GM12878 (cell line): ENCODE results near the gene ADARB1. TPM values are rescaled to one million over a fixed set of nuclear protein-coding genes. Genes with fewer than 3 reads are reported as not detected.

Experiments used
- ATAC-seq: fragments of 200-7000 bp; cut with Tn5 transposase; 3 replicates; pipeline ENCODE4 v1.9.1; 2020; ENCODE audit warnings: mild to moderate bottlenecking, moderate library complexity
- BruUV-seq: library from RNA; stranded (reverse); fragments of 400-500 nt; replicated peaks from 2 replicates; lab custom pipeline; 2021; lab: Mats Ljungman, UMichigan
- CTCF ChIA-PET: fragments of 300-600 bp; sonication (Branson Sonifier 250); formaldehyde crosslinking; extraction: SDS; loops from one replicate; lab custom pipeline; 2021; ENCODE audit warnings: inconsistent platforms; lab: Yijun Ruan, JAX
- POLR2A ChIA-PET: fragments of 350-600 bp; formaldehyde crosslinking; extraction: SDS; loops from one replicate; lab custom pipeline; 2021; ENCODE audit warnings: inconsistent platforms; lab: Charles Lee
- RAD21 ChIA-PET: fragments of 300-600 bp; sonication (Branson Sonifier 250); formaldehyde crosslinking; loops from one replicate; lab custom pipeline; 2023; ENCODE audit warnings: antibody characterized with exemption; ENCODE audit not compliant: unreplicated experiment; lab: Charles Lee
- SMC1A ChIA-PET: fragments of 300-600 bp; sonication (Branson Sonifier 250); formaldehyde crosslinking; loops from one replicate; lab custom pipeline; 2023; ENCODE audit not compliant: unreplicated experiment, uncharacterized antibody; lab: Charles Lee
- DNase-seq: peaks from one replicate; pipeline ENCODE4 v3.0.0-alpha.2; 2011; ENCODE audit warnings: low read depth, low spot score
- FAIRE-seq: peaks from 3 replicates; lab custom pipeline; 2011; peaks lifted over from hg19 to GRCh38; lab: Jason Lieb, UNC
- H2AFZ ChIP-seq: 2 replicates; pipeline ENCODE4 v1.6.0; 2011; ENCODE audit warnings: low read depth, low read length, control low read depth; ENCODE audit not compliant: control insufficient read depth
- H3K27ac ChIP-seq: 2 replicates; pipeline ENCODE4 v1.5.1; 2011; ENCODE audit warnings: control low read depth; ENCODE audit not compliant: control insufficient read depth, insufficient read depth
- H3K27me3 ChIP-seq, 2 experiments: replicated peaks in 1 of 2; 2 replicates each; pipeline versions ENCODE4 v1.6.0 to v1.6.1; 2011; ENCODE audit warnings: low read length in 1 of 2; ENCODE audit not compliant: control insufficient read depth in 2 of 2, insufficient read depth in 2 of 2
- H3K36me3 ChIP-seq, 2 experiments: 2 replicates each; pipeline ENCODE4 v1.5.1; 2011; ENCODE audit warnings: low read length in 1 of 2; ENCODE audit not compliant: control insufficient read depth in 2 of 2, insufficient read depth in 2 of 2
- H3K4me1 ChIP-seq: 2 replicates; pipeline ENCODE4 v1.6.1; 2011; ENCODE audit warnings: mild to moderate bottlenecking, low read length, moderate library complexity, mixed read lengths; ENCODE audit not compliant: control insufficient read depth, insufficient read depth
- H3K4me2 ChIP-seq: 2 replicates; pipeline ENCODE4 v1.6.0; 2011; ENCODE audit warnings: control low read depth; ENCODE audit not compliant: control insufficient read depth, insufficient read depth
- H3K4me3 ChIP-seq: fragments of 200-600 bp; sonication (generic); 2 replicates; pipeline ENCODE4 v1.5.1; 2016
- H3K79me2 ChIP-seq: 2 replicates; pipeline ENCODE4 v1.6.0; 2011; ENCODE audit warnings: low read length; ENCODE audit not compliant: control insufficient read depth, insufficient read depth
- H3K9ac ChIP-seq: 2 replicates; pipeline ENCODE4 v1.8.0; 2011; ENCODE audit warnings: low read length, control low read depth, mixed read lengths; ENCODE audit not compliant: control insufficient read depth, insufficient read depth
- H3K9me3 ChIP-seq: replicated peaks from 3 replicates; pipeline ENCODE4 v1.5.1; 2011; ENCODE audit warnings: mild to moderate bottlenecking, low read length; ENCODE audit not compliant: control insufficient read depth, insufficient read depth
- H4K20me1 ChIP-seq: 2 replicates; pipeline ENCODE4 v1.6.0; 2011; ENCODE audit not compliant: control insufficient read depth, insufficient read depth
- WGBS: methylation state at CpG from one replicate; pipeline ENCODE4 v1.1.6; 2016; ENCODE audit warnings: low lambda C conversion rate; ENCODE audit not compliant: insufficient replicate concordance, insufficient coverage; ENCODE audit errors: missing lambda C conversion rate; 5-methylcytosine and 5-hydroxymethylcytosine counted together
- in situ Hi-C: fragments of 300-500 bp; cut with MboI; formaldehyde crosslinking; loops from 9 replicates; pipeline ENCODE4 v1.14.3; 2018; ENCODE audit warnings: mixed read lengths
- intact Hi-C: fragments of 100-400 bp; cut with micrococcal nuclease; formaldehyde crosslinking; loops from one replicate; pipeline ENCODE4 v1.14.2; 2022; ENCODE audit not compliant: unreplicated experiment
- polyA plus RNA-seq, 11 experiments: library from polyadenylated mRNA; depleted of rRNA in 4 of 11; unstranded in 6 of 11; stranded (reverse) in 5 of 11; fragments of >200 nt; fragmentation: Nextera tagmentation in 4 of 11; fragmentation: Illumina TruSeq in 1 of 11; extraction: Ambion mirVana in 4 of 11; extraction: Trizol in 1 of 11; gene quantifications; 1 replicate in 1 of 11; 2 replicates in 10 of 11; pipeline versions ENCODE4 v1.2.1 to v1.2.3, GENCODE V29; 2011 to 2016; ENCODE audit warnings: inconsistent platforms in 2 of 11, missing spikeins in 2 of 11, low read depth in 1 of 11
- total RNA-seq, 4 experiments: library from RNA; depleted of rRNA in 3 of 4; stranded (reverse); fragments of >200 nt in 3 of 4; fragmentation: Illumina TruSeq in 1 of 4; extraction: Trizol in 1 of 4; gene quantifications; 2 replicates each; pipeline versions ENCODE4 v1.2.1 to v1.2.3, GENCODE V29; 2013 to 2021
- TF ChIP-seq, protein P1 (sequence below): IDR thresholded peaks from 2 replicates; pipeline ENCODE4 v1.6.1; 2011; ENCODE audit warnings: mild to moderate bottlenecking, low read depth, low read length, moderate library complexity; ENCODE audit not compliant: insufficient replicate concordance
- TF ChIP-seq, protein P2 (sequence below): IDR thresholded peaks from 2 replicates; pipeline ENCODE4 v1.6.1; 2011; ENCODE audit warnings: borderline replicate concordance, low read depth, mild to moderate bottlenecking, moderate library complexity, low read length; ENCODE audit not compliant: insufficient read depth, poor library complexity, severe bottlenecking

The ADARB1 gene
- total and polyA plus RNA-seq, 10 of the 15 experiments (the other 5 are each of a cell fraction or from before 2014, with no cell fraction given): 5.7 to 61.7 (median 25.3) TPM

DNA sequence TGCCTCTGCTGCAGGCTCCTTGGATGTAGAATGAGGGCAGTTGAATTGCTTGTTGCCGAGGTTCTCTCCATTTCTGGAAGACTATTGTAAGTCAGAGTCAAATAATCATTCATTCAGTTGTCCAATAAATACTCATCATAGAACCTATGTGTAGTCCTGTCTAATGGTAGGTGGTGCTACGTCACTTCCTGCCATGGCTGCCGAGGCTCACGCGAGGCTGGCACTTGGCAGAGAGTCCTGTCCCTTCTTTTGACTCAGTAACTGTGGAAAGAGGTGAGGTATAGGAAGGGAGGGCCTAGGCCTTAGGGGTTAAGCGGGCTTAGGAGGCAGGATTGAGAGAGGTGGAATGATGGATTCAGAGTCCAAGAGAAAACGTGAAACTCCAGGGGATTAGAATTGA, 9.7 kb downstream of the ADARB1 start:
- ChIA-PET CTCF (interaction anchor here (0.9 to 1.4 kb wide), 3 partner anchors 14 to 53 kb away, joined by 4 to 7 read pairs (median 4); no protein-coding TSS in a partner anchor), RAD21 (interaction anchor here (0.9 kb wide), 1 partner anchor 44 kb away, joined by 3 read pairs; no protein-coding TSS in a partner anchor), POLR2A (interaction anchor here (1.0 kb wide), 1 partner anchor 21 kb away, joined by 4 read pairs; no protein-coding TSS in a partner anchor), SMC1A (interaction anchor here (1.0 kb wide), 1 partner anchor 19 kb away, joined by 4 read pairs; no protein-coding TSS in a partner anchor)
- peaks cover 0 to 3% of the 10 kb centered on the region in 2 experiments; a peak in 2 of 4 replicates for H3K36me3 ChIP-seq
- intact Hi-C loops (no loop called here), in situ Hi-C loops (no loop called here)
- no peak overlapping the region for H3K27ac ChIP-seq
- H2AFZ ChIP-seq: no peak overlapping the region
- H3K27me3 ChIP-seq: peaks cover 0 to 5% of the 10 kb centered on the region in 2 experiments; a peak in 1 of 4 replicates
- H3K4me2 ChIP-seq: no peak overlapping the region
- DNase-seq (no peak), ATAC-seq (no peak), FAIRE-seq (no peak)
- no peaks in the 10 kb centered on the region for H3K4me1 ChIP-seq
- H4K20me1 ChIP-seq: no peaks in the 10 kb centered on the region; the same call in 1 of the 2 replicates
- no TSS peak for BruUV-seq
- WGBS: 45% methylated on average over 7 of the region's 7 CpGs
- no peak overlapping the region for H3K4me3 ChIP-seq
- H3K9ac ChIP-seq: no peak overlapping the region
- H3K79me2 ChIP-seq: no peaks in the 10 kb centered on the region
- TF ChIP-seq, protein P1, sequence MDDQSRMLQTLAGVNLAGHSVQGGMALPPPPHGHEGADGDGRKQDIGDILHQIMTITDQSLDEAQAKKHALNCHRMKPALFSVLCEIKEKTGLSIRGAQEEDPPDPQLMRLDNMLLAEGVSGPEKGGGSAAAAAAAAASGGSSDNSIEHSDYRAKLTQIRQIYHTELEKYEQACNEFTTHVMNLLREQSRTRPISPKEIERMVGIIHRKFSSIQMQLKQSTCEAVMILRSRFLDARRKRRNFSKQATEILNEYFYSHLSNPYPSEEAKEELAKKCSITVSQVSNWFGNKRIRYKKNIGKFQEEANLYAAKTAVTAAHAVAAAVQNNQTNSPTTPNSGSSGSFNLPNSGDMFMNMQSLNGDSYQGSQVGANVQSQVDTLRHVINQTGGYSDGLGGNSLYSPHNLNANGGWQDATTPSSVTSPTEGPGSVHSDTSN: no peak
- TF ChIP-seq, protein P2, sequence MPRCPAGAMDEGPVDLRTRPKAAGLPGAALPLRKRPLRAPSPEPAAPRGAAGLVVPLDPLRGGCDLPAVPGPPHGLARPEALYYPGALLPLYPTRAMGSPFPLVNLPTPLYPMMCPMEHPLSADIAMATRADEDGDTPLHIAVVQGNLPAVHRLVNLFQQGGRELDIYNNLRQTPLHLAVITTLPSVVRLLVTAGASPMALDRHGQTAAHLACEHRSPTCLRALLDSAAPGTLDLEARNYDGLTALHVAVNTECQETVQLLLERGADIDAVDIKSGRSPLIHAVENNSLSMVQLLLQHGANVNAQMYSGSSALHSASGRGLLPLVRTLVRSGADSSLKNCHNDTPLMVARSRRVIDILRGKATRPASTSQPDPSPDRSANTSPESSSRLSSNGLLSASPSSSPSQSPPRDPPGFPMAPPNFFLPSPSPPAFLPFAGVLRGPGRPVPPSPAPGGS: peak; percentile 79
- TF ChIP-seq, all 136 proteins: peak for 1
- H3K9me3 ChIP-seq: no peaks in the 10 kb centered on the region
